GM19467 (cell line): ENCODE data around the gene TMEM132D.

ENCODE experiments used
- ATAC-seq: cut with Tn5 transposase; IDR thresholded peaks from one replicate; pipeline ENCODE4 v1.9.1; 2021; ENCODE audit warnings: mild to moderate bottlenecking, moderate library complexity; ENCODE audit not compliant: unreplicated experiment

Gene TMEM132D

GRCh38 chr12:129481921-129482320, 421.9 kb downstream of the TMEM132D start:
- no peak for ATAC-seq

GRCh38 chr12:129470196-129470595, 433.6 kb downstream of the TMEM132D start:
- ATAC-seq: no peak

- no peak for ATAC-seq
These were observed 436.1 kb downstream of the TMEM132D start for GRCh38 chr12:129467726-129468125.

- no peak for ATAC-seq
These were observed 436.5 kb downstream of the TMEM132D start for GRCh38 chr12:129467289-129467688.

GRCh38 chr12:129466499-129466898, 437.3 kb downstream of the TMEM132D start:
- ATAC-seq: no peak

- no peak for ATAC-seq
These were observed 443.9 kb downstream of the TMEM132D start for GRCh38 chr12:129459886-129460285.

- no peak for ATAC-seq
These were observed 457.1 kb downstream of the TMEM132D start for GRCh38 chr12:129446696-129447095.

GRCh38 chr12:129440278-129440677, 463.5 kb downstream of the TMEM132D start:
- no peak for ATAC-seq

GRCh38 chr12:129434790-129435189, 469.0 kb downstream of the TMEM132D start:
- no peak for ATAC-seq

GRCh38 chr12:129428240-129428936, 475.4 kb downstream of the TMEM132D start:
- ATAC-seq: no peak

GRCh38 chr12:129423041-129423580, 480.7 kb downstream of the TMEM132D start:
- no peak for ATAC-seq

GRCh38 chr12:129413295-129413694, 490.5 kb downstream of the TMEM132D start:
- no peak for ATAC-seq

- no peak for ATAC-seq
These were observed 494.5 kb downstream of the TMEM132D start for GRCh38 chr12:129409281-129409680.

- no peak for ATAC-seq
These were observed 499.3 kb downstream of the TMEM132D start for GRCh38 chr12:129404556-129404955.

GRCh38 chr12:129401572-129401971, 502.3 kb downstream of the TMEM132D start:
- ATAC-seq: no peak

GRCh38 chr12:129394177-129394825, 509.5 kb downstream of the TMEM132D start:
- no peak for ATAC-seq

- no peak for ATAC-seq
These were observed 510.4 kb downstream of the TMEM132D start for GRCh38 chr12:129393357-129393937.

GRCh38 chr12:129385637-129385990, 518.2 kb downstream of the TMEM132D start:
- ATAC-seq: no peak

GRCh38 chr12:129383956-129384355, 519.9 kb downstream of the TMEM132D start:
- ATAC-seq: no peak

GRCh38 chr12:129381715-129382114, 522.1 kb downstream of the TMEM132D start:
- ATAC-seq: no peak

- no peak for ATAC-seq
These were observed 524.6 kb downstream of the TMEM132D start for GRCh38 chr12:129379076-129379804.
